SU-DHL-6 (cell line): ENCODE measurements around the gene ANGPTL2.

ENCODE experiments used
- H2AFZ ChIP-seq: fragments of 200-600 bp; sonication (generic); 2 replicates; pipeline ENCODE4 v1.6.1; 2014; ENCODE audit warnings: low read depth, mild to moderate bottlenecking, moderate library complexity, mixed read lengths, antibody characterized with exemption, low read length; ENCODE audit not compliant: severe bottlenecking
- H3F3A ChIP-seq: fragments of 200-600 bp; shearing (Covaris generic); 2 replicates; pipeline ENCODE4 v1.6.0; 2016; ENCODE audit warnings: antibody characterized with exemption, mild to moderate bottlenecking; ENCODE audit not compliant: insufficient read depth
- H3K27ac ChIP-seq: fragments of 200-600 bp; sonication (generic); 2 replicates; pipeline ENCODE4 v1.5.1; 2016; ENCODE audit warnings: low read depth, mild to moderate bottlenecking, low read length, moderate library complexity, mixed read lengths
- H3K27me3 ChIP-seq: fragments of 200-600 bp; sonication (generic), shearing (Covaris generic); 2 replicates; pipeline ENCODE4 v1.6.0; 2014; ENCODE audit warnings: mild to moderate bottlenecking, low read length
- H3K36me3 ChIP-seq: fragments of 200-600 bp; sonication (generic); 2 replicates; pipeline ENCODE4 v1.6.1; 2014; ENCODE audit warnings: mild to moderate bottlenecking, low read length, mixed read lengths
- H3K4me2 ChIP-seq: fragments of 300-600, 200-600 bp; shearing (Covaris generic), sonication (generic); 2 replicates; pipeline ENCODE4 v1.6.0; 2014; ENCODE audit warnings: low read length, low read depth, mild to moderate bottlenecking; ENCODE audit not compliant: poor library complexity, severe bottlenecking
- H3K4me3 ChIP-seq: fragments of 200-600 bp; sonication (generic); 2 replicates; pipeline ENCODE4 v1.5.1; 2014; ENCODE audit warnings: antibody characterized with exemption, low read length, mild to moderate bottlenecking, mixed read lengths; ENCODE audit not compliant: insufficient read depth, poor library complexity, severe bottlenecking
- H3K79me2 ChIP-seq: fragments of 200-600 bp; sonication (generic); 2 replicates; pipeline ENCODE4 v1.6.1; 2014; ENCODE audit warnings: mild to moderate bottlenecking, low read length, moderate library complexity; ENCODE audit not compliant: insufficient read depth
- H3K9ac ChIP-seq: fragments of 200-600 bp; sonication (generic); 2 replicates; pipeline ENCODE4 v1.7.0; 2014; ENCODE audit warnings: mild to moderate bottlenecking, low read length
- H3K9me2 ChIP-seq: fragments of 200-600 bp; sonication (generic); replicated peaks from 2 replicates; pipeline ENCODE4 v1.6.1; 2014; ENCODE audit warnings: low read length; ENCODE audit not compliant: insufficient read depth
- H3K9me3 ChIP-seq: fragments of 200-600 bp; sonication (generic); 2 replicates; pipeline ENCODE4 v1.6.1; 2014; ENCODE audit warnings: low read length, mixed read lengths; ENCODE audit not compliant: insufficient read depth
- H4K20me1 ChIP-seq: fragments of 200-600 bp; sonication (generic); 2 replicates; pipeline ENCODE4 v1.6.1; 2014; ENCODE audit warnings: low read depth, mild to moderate bottlenecking, antibody characterized with exemption, low read length, moderate library complexity, mixed read lengths
- EZH2phosphoT487 ChIP-seq: fragments of 200-600 bp; sonication (generic), shearing (Covaris generic); conservative IDR thresholded peaks from 2 replicates; pipeline ENCODE4 v1.6.1; 2018; ENCODE audit warnings: mild to moderate bottlenecking, antibody characterized with exemption, low read length, moderate library complexity, mixed read lengths
- TF ChIP-seq, protein P1 (sequence below): fragments of 200-600 bp; sonication (generic); IDR thresholded peaks from one replicate; pipeline ENCODE4 v1.5.1; 2017; ENCODE audit warnings: antibody characterized with exemption, mild to moderate bottlenecking, low read length, moderate library complexity; ENCODE audit not compliant: insufficient read depth, poor library complexity, severe bottlenecking

The ANGPTL2 gene

DNA sequence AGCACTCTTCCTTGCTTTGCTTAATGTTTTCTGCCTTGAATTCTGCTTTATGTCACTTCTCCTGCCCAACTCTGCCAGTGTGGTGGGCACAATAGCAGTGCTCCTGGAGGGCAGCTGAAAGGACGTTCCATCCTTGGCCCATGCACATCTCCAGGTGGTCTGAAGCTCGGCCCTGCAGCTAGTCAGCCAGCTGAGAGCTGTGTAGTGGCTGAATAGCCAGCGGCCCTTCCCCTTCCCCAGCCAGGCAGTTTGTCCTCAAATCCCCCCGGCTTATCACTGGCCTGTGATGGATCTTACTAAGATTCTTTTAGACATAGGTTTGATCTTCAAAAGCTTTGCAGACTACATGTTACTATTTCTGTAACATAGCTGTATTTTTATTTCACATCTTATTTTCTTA, 42.7 kb upstream of the ANGPTL2 start:
- no peak overlapping the region for H3K9ac ChIP-seq
- no peaks in the 10 kb centered on the region for H3K27me3 ChIP-seq
- no peaks in the 10 kb centered on the region for H3K9me3 ChIP-seq
- H3F3A ChIP-seq = no peaks in the 10 kb centered on the region
- no peaks in the 10 kb centered on the region for H3K9me2 ChIP-seq
- no peak overlapping the region for H3K4me3 ChIP-seq
- no peaks in the 10 kb centered on the region for H3K36me3 ChIP-seq
- H2AFZ ChIP-seq = no peak overlapping the region
- H3K4me2 ChIP-seq = no peak overlapping the region
- H3K27ac ChIP-seq = no peak overlapping the region
- no peak for TF ChIP-seq EZH2phosphoT487
- TF ChIP-seq, protein P1, sequence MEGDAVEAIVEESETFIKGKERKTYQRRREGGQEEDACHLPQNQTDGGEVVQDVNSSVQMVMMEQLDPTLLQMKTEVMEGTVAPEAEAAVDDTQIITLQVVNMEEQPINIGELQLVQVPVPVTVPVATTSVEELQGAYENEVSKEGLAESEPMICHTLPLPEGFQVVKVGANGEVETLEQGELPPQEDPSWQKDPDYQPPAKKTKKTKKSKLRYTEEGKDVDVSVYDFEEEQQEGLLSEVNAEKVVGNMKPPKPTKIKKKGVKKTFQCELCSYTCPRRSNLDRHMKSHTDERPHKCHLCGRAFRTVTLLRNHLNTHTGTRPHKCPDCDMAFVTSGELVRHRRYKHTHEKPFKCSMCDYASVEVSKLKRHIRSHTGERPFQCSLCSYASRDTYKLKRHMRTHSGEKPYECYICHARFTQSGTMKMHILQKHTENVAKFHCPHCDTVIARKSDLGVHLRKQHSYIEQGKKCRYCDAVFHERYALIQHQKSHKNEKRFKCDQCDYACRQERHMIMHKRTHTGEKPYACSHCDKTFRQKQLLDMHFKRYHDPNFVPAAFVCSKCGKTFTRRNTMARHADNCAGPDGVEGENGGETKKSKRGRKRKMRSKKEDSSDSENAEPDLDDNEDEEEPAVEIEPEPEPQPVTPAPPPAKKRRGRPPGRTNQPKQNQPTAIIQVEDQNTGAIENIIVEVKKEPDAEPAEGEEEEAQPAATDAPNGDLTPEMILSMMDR = no peak
- H4K20me1 ChIP-seq = no peaks in the 10 kb centered on the region
- H3K79me2 ChIP-seq = no peaks in the 10 kb centered on the region

DNA sequence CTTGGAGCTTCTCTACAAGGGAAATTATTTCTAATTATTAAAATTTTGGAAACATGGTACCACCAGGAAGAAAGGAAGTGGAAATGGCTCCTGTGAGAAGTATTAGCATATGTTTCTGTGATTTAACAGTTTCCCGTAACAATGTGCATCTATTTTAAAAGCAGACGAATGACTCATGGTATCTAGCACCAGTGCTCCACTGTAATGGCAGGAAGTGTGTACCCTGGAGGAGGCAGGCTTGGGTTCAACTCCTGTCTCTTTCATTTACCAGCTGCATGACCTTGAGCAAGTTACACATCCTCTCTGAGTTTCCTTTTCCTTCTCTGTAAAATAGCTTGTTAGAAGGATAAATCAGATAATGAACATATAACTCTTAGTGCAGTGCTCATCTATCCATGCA, 41.0 kb upstream of the ANGPTL2 start:
- Histone ChIP-seq H3K9ac (no peak overlapping the region), H3K79me2 (no peaks in the 10 kb centered on the region), H3K36me3 (no peaks in the 10 kb centered on the region), H3K4me2 (no peak overlapping the region), H3K27ac (no peak overlapping the region), H3K9me3 (no peaks in the 10 kb centered on the region), H3F3A (no peaks in the 10 kb centered on the region), H4K20me1 (no peaks in the 10 kb centered on the region), H3K4me3 (no peak overlapping the region), H2AFZ (no peak overlapping the region), H3K27me3 (no peaks in the 10 kb centered on the region), H3K9me2 (no peaks in the 10 kb centered on the region)
- TF ChIP-seq, protein P1 = no peak
- no peak for TF ChIP-seq EZH2phosphoT487

DNA sequence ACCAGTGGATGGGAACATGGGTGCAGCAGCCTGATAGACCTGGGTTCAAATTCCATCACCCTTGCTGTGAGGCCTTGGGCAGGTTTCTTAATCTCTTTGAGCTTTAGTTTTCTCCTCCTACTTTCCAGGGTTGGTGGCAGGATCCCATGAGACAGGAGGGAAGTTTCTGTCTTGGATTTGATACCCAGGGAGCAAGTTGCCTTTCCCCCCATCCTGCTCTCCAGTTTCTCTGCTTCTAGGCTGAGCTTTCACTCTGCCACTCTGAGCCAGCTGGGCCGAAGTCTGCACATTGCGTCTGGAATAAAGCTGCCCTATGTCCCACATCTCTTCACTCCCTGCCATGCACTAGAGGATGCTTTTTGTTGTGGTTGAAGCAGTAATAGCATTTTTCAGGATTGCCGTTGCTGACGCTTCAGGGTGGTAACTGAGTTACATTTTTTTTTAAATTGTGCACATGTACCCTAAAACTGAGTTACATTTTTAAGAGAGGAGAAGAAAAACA, 40.5 kb upstream of the ANGPTL2 start:
- no peak overlapping the region for H3K4me3 ChIP-seq
- H3K36me3 ChIP-seq = no peaks in the 10 kb centered on the region
- H3F3A ChIP-seq = no peaks in the 10 kb centered on the region
- no peak overlapping the region for H3K9ac ChIP-seq
- H2AFZ ChIP-seq = no peak overlapping the region
- H3K9me2 ChIP-seq = no peaks in the 10 kb centered on the region
- H4K20me1 ChIP-seq = no peaks in the 10 kb centered on the region
- no peaks in the 10 kb centered on the region for H3K27me3 ChIP-seq
- no peak overlapping the region for H3K4me2 ChIP-seq
- no peak overlapping the region for H3K27ac ChIP-seq
- no peaks in the 10 kb centered on the region for H3K9me3 ChIP-seq
- H3K79me2 ChIP-seq = no peaks in the 10 kb centered on the region
- no peak for TF ChIP-seq EZH2phosphoT487
- TF ChIP-seq, protein P1 = no peak
